BJ (cell line): ENCODE results near the gene THNSL1. TPM values are rescaled to one million over a fixed set of nuclear protein-coding genes. Genes with fewer than 3 reads are reported as not detected.

Source experiments
- CTCF ChIA-PET: fragments of 350-600 bp; formaldehyde crosslinking; extraction: SDS; loops from one replicate; lab custom pipeline; 2021; ENCODE audit warnings: antibody characterized with exemption, inconsistent platforms; lab: Yijun Ruan, JAX
- POLR2A ChIA-PET: fragments of 300-600 bp; sonication (Branson Sonifier 250); formaldehyde crosslinking; extraction: SDS; loops from one replicate; lab custom pipeline; 2021; ENCODE audit warnings: antibody characterized with exemption; lab: Charles Lee
- DNase-seq: peaks from one replicate; pipeline ENCODE4 v3.0.0-alpha.2; 2011; ENCODE audit warnings: low read depth
- H3K27me3 ChIP-seq: 2 replicates; pipeline ENCODE4 v1.6.0; 2011; ENCODE audit warnings: low read length; ENCODE audit not compliant: control insufficient read depth, insufficient read depth
- H3K36me3 ChIP-seq: 2 replicates; pipeline ENCODE4 v1.5.1; 2011; ENCODE audit warnings: low read length; ENCODE audit not compliant: control insufficient read depth, insufficient read depth
- H3K4me3 ChIP-seq: 2 replicates; pipeline ENCODE4 v1.5.1; 2011; ENCODE audit warnings: low read depth, mild to moderate bottlenecking, control low read depth, low read length
- CTCF ChIP-seq: IDR thresholded peaks from 2 replicates; pipeline ENCODE4 v1.5.1; 2011; ENCODE audit warnings: low read depth, mild to moderate bottlenecking, control low read depth, inconsistent platforms, low read length, moderate library complexity; ENCODE audit not compliant: insufficient read depth
- polyA plus RNA-seq: library from polyadenylated mRNA; depleted of rRNA; stranded (reverse); fragments of >200 nt; gene quantifications from 2 replicates; pipeline ENCODE4 v1.2.3, GENCODE V29; 2011

The THNSL1 gene
- polyA plus RNA-seq, 1 experiment, result 0.78 TPM

- ChIA-PET CTCF (interaction anchor here (0.6 to 1.2 kb wide), 3 partner anchors 10 to 151 kb away, joined by 3 read pairs; no protein-coding TSS in a partner anchor), POLR2A (no interaction called here)
- TF ChIP-seq CTCF, result no peak
- DNase-seq, result no peak
- Histone ChIP-seq H3K36me3 (no peaks in the 10 kb centered on the region), H3K27me3 (no peaks in the 10 kb centered on the region), H3K4me3 (no peak overlapping the region)
These were observed 45.0 kb upstream of the THNSL1 start for GRCh38 chr10:24971374-24971773.

GRCh38 chr10:24973163-24973562 is 43.2 kb upstream of the THNSL1 start:
- Histone ChIP-seq H3K36me3 (no peaks in the 10 kb centered on the region), H3K4me3 (no peak overlapping the region), H3K27me3 (no peaks in the 10 kb centered on the region)
- ChIA-PET CTCF (interaction anchor here (1.1 kb wide), 1 partner anchor 108 kb away, joined by 5 read pairs; no protein-coding TSS in a partner anchor), POLR2A (no interaction called here)
- DNase-seq, result no peak
- TF ChIP-seq CTCF, result no peak

GRCh38 chr10:24974976-24975375 is 41.4 kb upstream of the THNSL1 start:
- no peak overlapping the region for H3K4me3 ChIP-seq
- ChIA-PET POLR2A (interaction anchor here (0.6 kb wide), 1 partner anchor 279 kb away, joined by 3 read pairs; no protein-coding TSS in a partner anchor), CTCF (interaction anchor here (0.8 to 1.5 kb wide), 8 partner anchors 11 to 107 kb away, joined by 3 to 4 read pairs (median 3); no protein-coding TSS in a partner anchor)
- no peaks in the 10 kb centered on the region for H3K27me3 ChIP-seq
- DNase-seq, result peak; percentile 76
- TF ChIP-seq CTCF, result peak; percentile 46
- H3K36me3 ChIP-seq, result no peaks in the 10 kb centered on the region

GRCh38 chr10:24979685-24980084 is 36.7 kb upstream of the THNSL1 start:
- ChIA-PET CTCF (interaction anchor here (1.4 kb wide), 2 partner anchors 11 to 202 kb away, joined by 3 read pairs; no protein-coding TSS in a partner anchor), POLR2A (no interaction called here)
- no peaks in the 10 kb centered on the region for H3K36me3 ChIP-seq
- TF ChIP-seq CTCF, result no peak
- H3K4me3 ChIP-seq, result no peak overlapping the region
- no peaks in the 10 kb centered on the region for H3K27me3 ChIP-seq
- DNase-seq, result no peak

- ChIA-PET POLR2A (no interaction called here), CTCF (interaction anchor here (1.2 to 1.8 kb wide), 3 partner anchors 10 to 364 kb away, joined by 3 to 7 read pairs (median 3); no protein-coding TSS in a partner anchor)
- Histone ChIP-seq H3K36me3 (no peaks in the 10 kb centered on the region), H3K4me3 (no peak overlapping the region), H3K27me3 (no peaks in the 10 kb centered on the region)
- DNase-seq, result no peak
- TF ChIP-seq CTCF, result no peak
These were observed 35.2 kb upstream of the THNSL1 start for GRCh38 chr10:24981161-24981710.
